NCI-H460 (cell line): Measurements from ENCODE around the gene PNPT1. TPM values are rescaled to one million over a fixed set of nuclear protein-coding genes. Genes with fewer than 3 reads are reported as not detected.
"Not testable (repeated sequence)": the region's sequence is repeated elsewhere in the genome, so short reads cannot be mapped to it uniquely, and the experiment has no call there.

Source experiments
- DNase-seq: peaks from one replicate; pipeline ENCODE4 v3.0.0-alpha.2; 2016; ENCODE audit warnings: low read depth; ENCODE audit errors: extremely low read depth
- total RNA-seq: library from RNA; depleted of rRNA; stranded (reverse); fragments of >200 nt; shearing (Covaris generic); gene quantifications from 2 replicates; pipeline ENCODE4 v1.2.3, GENCODE V29; 2014; rRNA removed

PNPT1 gene
- total RNA-seq, 1 experiment from 2014 or later: 66.6 TPM

GRCh38 chr2:55604027-55604565, 89.5 kb downstream of the PNPT1 start:
- DNase-seq: no peak

GRCh38 chr2:55601849-55602248, 91.8 kb downstream of the PNPT1 start:
- DNase-seq: no peak

- no peak for DNase-seq
These were observed 95.4 kb downstream of the PNPT1 start for GRCh38 chr2:55598056-55598795.

DNA sequence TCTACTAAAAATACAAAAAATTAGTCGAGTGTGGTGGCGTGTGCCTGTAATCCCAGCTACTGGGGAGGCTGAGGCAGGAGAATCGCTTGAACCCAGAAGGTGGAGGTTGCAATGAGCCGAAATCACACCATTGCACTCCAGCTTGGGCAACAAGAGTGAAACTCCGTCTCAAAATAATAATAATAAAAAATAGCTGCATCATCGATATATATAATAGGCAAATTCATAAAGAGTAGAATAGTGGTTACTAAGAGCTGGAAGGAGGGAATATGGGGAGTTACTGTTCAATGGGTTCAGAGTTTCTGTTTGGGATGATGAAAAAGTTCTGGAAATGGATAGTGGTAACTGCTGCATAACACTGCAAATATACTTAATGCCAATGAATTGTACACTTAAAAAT, 96.8 kb downstream of the PNPT1 start:
- DNase-seq: not testable (repeated sequence)

DNA sequence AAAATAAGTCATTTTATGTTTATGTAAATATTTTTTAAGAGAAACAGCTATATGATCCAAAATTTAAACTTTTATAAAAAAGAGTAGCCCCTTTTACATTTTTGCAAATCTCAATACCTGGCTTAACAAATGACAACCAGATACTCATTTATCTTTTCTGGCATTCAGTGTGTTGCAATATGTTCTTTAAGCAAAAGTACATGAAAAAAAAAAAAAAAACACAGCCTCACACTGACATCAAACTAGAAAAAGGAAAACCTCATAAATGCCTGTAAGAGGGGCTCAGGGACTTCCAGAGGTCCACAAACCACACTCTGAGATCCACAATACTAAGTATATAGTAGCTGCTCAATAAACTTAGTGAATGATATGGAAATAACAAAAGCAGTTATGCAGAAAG, 98.1 kb downstream of the PNPT1 start:
- DNase-seq: no peak

DNA sequence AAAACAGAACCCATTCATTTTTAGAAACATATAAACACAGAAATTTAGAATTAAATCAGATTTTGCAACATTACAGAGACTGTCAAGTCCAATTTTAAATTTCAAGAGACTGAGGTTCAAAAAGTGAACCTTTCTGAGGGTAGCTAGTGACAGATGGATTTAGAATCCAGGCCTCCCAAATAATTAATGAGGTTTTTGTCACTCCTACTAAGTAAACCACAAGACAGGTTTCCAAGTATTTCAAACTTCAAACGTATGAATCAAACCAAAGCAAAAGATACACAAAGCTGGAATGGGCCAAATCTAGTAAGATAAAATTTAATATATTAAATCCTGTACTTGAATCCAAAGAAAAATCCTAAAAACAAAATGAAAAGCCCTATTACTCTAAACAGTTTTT, 101.5 kb downstream of the PNPT1 start:
- DNase-seq: no peak

DNA sequence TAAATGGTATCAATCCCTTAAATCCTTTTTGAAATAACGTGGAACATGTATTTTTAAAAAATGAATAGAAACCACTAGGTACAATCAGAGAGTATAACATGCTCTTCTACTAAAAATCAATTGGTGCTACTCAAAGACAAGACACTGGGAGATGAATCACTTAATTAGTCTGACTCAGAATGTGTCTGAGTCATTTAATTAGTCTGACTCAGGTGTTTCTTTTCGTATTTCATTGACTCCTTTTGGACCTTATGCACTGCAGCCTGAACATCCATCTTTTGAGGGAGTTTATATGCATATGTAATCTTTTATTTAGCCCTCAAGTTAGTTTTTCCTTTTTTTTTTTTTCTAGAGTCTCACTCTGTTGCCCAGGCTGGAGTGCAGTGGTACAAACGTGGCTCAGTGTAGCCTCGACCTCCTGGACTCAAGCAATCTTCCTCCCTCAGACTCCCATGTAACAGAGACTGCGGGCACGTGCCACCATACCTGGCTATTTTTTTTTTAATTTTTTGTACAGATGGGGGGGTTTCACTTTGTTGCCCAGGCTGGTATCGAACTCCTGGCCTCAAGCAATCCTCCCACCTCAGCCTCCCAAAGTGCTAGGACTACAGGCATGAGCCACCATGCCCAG, 102.7 kb downstream of the PNPT1 start:
- DNase-seq: peak; percentile 22

GRCh38 chr2:55585451-55586080, 108.1 kb downstream of the PNPT1 start:
- no peak for DNase-seq

Other genes starting within 250 kb of the PNPT1 start
- gene CFAP36, start 174.1 kb downstream of the PNPT1 start, total RNA-seq: 45.6 and 46.9 TPM in 2 replicates
- gene PPP4R3B, start 76.2 kb downstream of the PNPT1 start, total RNA-seq: 67.2 and 84.5 TPM in 2 replicates
- gene EFEMP1, start 229.9 kb upstream of the PNPT1 start, total RNA-seq: 827 and 872 TPM in 2 replicates